Activated CD4-positive, alpha-beta T cell treated with anti-CD3 and anti-CD28 coated beads, Interleukin-2, amount 50 U/mL, for 16 hours (primary cell): Measurements from ENCODE around the gene ADGRD1.
A peak's percentile ranks its signal among the peaks of the same experiment; 100 is the strongest.

Experiments used
- DNase-seq: peaks from one replicate; pipeline ENCODE4 v3.0.0-alpha.2; 2020

The ADGRD1 gene

DNA sequence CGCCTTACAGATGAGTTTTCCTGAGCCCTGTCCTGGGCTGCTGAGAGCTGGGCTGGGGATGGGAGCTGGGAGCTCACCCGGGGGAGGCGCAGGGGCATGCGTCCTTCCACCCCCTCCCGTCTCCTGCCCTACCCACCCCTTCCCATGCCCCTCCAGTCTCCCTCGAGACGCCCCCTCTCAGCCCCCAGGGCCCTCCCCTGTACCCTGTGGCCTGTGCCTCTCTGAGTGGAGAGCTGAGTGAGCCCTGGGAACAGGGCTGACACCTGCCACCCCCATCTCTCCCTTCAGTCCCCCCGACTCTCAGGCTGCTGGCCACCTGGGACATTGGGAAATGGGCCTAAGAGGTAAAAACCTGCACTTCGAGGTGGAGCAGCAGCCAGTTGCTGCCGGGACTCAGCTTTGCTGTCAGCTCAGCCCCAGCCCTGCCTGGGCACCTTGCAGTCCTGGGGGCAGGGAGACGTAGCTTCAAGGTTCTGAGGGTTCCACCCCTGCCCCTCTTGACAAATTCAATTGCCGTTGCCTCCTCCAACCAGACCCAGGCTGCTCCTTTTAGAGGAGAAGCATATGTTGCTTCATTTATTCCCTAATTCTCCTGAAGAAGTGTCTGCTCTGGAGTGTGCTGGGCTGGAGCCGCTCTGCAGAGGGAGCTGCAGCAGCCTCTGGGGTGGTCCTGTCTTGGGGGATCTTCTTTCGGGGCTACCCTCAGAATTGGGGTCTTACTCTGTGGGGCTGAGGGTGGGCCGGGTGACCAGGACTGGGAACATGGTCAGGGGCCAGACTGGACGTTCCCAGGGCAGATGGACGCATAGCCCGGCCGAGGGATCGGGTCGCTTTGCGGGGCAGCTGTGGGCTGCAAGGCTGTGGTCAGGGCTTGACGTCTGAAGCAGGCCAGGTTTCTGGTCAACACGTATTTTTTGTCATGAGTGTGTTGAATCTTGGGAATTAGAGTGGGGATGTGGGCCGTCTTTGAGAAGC lies 141.4 kb downstream of the ADGRD1 start:
- DNase-seq: no peak

DNA sequence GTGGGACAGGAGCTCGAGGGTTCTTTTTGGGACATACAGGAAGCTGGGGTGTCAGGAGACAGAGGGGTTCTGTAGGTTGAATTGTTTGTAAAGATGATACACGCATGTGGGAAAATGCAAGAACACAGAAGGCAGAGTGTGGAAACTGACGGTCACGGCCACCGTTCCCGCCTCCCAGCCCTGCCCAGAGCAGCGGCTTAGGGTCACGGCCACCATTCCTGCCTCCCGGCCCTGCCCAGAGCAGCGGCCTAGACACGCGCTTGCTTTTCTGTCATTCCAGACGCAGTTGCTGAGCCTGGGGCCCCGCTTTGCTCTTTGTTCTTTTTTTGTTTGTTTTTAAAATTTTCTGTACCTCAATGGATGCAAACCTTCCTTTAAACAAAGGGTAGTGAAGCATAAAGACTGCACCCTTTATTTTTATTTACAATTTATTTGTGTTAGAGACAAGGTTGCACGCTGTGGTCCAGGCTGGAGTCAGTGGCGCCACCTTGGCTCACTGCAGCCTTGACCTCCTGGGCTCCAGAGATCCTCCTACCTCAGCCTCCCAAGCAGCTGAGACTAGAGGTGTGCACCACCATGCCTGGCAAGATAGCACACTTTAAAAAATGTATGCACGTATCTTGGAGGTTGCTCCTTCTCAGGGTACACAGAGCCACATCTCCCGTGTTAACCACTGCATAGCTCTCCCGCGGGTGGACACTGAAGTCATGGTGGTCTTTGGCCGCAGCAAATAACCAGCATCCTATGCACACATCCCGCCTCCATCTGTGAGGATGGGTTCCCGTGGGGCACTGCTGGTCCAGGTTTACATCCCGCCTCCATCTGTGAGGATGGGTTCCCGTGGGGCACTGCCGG lies 142.3 kb downstream of the ADGRD1 start:
- no peak for DNase-seq

DNA sequence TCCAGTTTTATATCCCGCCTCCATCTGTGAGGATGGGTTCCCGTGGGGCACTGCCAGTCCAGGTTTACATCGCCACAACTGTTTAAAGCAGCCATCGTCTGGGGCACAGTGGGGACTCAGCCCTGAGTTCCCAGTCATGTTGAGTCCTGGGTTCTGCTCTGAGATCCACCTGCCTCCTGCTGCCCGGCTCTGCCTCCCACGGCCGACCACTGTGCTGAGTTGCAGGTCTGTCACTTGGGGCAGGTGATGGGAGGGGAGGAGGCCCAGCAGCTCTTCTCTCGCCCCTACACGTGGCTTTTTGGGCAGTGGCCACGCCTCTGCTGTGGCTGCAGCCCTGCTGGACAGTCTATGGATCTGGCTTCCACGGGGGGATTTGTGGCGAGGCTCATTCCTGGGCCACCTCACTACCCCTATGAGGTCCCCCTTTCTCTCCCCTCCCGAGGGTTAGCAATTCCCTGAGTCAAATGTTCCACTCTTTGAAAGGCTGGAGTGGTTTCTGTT lies 143.0 kb downstream of the ADGRD1 start:
- DNase-seq: no peak

DNA sequence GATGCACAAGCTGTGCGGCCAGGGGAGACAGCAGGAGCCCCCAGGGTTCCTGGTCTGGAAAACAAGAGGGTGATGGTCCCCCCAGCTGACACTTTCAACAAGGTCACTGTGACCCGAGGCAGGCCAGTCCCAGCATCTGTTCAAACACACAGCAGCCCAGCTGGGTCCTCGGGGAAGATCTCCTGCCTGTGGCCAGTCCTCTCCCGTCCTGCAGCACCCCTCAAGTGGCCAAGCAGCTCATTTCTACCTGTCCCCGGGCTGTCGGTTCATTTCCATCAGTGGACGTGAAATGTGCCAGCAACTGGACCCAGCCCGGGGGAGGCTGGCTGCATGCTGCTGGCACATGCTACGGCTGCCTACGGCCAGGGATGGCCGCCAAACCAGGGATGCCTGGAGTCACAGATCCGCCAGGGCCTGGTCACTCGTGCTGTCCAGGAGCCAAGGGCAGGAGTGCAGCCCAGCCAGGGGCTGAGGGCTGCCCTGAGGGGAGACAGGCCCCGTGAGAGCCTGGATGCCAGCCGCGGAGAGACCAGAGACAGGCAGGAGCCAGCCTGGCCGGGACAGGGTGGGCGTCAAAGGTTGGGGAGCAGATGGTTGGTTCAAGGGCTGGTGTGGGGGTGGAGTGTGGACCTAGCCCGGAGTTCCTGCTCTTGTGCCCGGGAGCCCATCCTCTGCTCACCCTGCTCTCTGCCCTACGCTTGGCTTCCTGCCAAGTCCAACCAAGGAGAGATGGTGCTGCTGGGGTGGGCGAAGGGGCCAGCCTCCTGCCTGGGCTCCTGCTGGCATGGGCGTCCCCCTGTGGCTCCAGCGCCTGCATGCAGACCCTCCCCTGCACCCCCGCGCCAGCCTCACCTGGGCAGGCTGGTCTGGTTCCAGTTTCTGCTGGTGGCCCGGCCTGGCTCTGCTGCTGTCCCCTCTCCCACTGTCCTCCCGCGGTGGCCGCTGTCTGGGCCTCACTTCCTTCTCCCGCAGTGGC lies 143.8 kb downstream of the ADGRD1 start:
- no peak for DNase-seq

DNA sequence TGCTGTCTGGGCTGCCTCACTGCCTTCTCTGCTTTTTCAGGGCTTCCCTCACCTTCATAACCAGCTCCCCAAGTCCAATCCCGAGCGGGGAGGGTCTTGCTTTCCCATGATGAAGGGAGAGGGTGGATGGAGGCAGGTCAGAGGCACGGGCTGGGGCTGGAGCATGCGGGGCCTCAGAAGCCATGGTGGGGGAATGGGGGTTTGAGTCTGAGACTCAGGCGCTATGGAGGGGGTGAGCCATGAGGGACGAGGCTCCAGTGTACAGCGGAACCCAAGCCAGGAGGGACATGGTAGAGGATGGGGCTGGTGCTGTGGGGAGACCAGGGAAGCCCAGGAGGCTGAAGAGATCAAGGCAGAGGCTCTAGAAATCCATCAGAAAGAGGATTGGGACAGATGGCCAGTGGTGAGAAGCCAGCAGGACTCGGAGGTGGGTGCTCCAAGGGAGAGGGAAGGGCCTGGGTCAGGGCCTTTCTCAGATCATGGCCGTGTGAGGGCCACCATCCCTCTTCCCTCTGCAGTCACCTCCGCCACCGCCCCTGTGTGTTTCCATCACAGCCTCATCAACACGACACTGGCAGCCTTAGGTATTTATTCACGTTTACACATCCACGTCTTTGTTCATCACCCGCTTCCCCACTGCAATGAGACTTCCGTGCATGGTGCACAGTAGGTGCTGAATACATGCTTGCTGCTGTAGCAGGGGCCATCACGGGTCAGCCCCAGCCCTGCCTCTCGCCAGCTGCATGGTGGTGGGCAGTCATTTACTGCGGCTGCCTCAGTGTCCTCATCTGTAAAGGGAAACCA lies 144.7 kb downstream of the ADGRD1 start:
- DNase-seq: no peak

DNA sequence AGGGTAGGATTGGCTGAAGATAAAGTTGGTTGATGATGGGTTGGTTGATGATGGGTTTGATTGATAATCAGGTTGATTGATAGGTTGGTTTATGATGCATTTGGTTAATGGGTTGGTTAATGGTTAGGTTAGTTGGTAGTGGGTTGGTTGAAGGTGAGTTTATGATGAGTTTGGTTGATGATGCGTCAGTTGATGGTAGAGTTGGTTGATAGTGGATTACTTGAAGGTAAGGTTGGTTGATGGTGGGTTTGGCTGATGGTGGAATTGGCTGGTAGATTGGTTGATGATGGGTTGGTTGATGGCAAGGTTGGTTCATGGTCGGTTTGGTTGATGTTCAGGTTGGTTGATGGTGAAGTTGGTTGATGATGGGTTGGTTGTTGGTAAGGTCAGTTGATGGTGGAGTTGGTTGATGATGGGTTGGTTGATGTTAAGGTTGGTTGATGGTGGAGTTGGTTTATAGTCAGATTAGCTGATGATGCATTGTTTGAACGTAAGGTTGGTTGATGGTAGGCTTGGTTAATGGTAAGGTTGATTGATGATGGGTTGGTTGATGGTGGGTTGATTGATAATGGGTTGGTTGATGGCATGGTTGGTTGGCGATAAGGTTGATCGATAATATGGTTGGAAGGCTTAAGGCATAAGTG lies 146.4 kb downstream of the ADGRD1 start:
- DNase-seq: no peak

DNA sequence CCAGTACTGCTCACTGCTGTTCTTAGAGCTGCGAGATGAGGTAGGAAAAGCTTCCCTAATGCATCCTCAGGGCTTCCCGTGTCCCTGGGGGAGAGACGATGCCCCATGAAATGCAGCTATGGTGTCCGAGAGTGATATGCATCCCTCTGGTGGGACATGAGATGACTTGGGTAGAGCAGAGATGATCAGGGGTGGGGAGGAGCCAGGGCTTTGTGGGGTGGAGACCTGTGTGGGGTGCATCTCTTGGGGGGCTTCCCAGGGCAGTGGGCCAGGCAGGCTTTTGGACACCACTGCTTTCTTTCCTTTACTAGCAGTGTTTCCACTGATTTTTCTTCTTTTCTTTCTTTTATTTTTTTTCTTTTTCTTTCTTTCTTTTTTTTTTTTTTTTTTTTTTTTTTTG lies 147.3 kb downstream of the ADGRD1 start:
- DNase-seq: no peak

DNA sequence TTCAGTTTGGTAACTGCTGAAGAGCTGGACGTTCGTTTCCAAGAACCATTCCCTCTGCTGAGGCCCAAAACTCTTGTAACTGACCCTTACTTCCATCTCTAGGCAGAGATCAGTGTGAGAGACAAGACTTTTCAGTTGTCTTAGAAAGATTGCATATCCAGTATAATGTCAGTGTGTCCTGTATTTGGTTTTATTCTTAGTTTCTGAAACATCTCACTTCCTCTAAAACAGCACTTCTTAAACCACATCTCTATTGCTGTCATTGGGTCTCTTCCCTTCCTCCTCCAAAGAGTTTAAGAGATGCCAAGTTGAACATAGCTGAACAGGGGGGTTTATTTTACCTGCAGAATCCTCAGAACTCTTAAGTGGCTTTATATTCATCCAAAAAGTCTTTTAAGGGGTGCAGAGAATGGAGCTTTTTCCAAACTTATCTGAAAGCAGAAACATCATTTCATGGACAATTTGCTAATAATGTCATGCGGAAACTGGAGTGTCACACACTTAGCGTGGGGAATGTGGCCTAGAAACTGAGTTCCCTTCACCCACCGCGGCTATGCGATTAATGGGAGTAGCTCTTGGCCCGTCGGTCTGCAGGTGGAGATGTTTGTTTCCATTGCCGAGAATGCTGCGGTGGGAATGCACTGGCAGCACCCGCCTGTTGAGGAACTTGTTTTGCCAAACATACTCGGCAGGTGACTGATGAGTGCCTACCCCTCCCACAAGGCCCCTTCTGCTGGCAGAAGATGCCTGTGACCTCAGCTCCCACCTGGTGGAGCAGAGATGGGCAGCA lies 148.2 kb downstream of the ADGRD1 start:
- no peak for DNase-seq

DNA sequence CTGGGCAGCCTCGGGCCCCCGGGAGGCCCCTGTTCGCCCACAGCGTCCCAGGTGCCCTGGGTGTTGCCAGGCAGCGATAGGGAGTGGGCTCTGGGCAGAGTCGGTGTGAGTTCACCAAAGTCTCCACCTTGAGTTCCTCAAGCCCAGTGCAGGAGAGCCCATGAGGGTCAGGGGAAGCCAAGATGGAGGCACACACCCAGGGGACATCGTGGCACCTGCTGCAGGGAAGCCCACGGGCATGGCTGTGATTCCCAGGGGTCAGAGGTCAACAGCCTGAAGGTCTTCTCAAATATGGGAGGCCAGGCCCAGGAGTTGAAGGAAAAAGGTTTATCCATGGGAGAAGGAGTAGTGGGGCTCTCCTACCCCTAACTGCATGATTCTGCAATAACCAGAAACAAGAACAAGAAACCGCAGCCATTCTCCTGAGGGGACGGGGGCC lies 148.8 kb downstream of the ADGRD1 start:
- no peak for DNase-seq

DNA sequence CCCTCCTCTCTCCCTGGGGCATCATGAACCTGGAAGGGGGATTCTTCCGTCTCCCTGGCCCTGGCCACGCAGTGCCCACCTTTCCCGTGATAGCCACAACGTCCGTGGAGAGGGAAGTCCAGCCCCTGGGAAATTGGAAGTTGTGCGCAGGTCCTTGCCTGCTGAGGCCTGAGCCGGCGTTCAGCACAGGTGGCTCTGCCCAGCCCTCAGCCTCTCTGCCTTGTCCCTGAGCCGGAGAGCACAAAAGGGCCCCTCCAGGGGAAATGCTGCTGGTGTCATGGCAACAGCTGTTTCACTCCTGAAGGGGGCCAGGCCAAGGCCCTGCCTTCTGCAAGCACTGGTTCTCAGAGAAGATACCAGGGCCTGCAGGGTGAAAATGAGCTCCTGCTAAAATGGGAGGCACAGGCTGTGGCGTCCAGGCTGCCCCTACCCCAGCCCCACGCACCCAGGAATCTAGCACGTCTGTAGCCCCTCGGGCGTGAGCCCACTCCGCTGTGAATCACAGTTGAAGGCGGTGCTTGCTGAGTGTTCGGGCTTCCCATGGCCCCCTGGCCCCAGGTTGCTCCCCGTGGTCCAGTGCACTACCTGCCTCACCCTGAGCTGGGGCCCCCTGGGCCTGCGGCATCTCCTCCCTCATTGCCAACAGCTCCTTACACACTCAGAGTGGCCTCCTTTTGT lies 149.4 kb downstream of the ADGRD1 start:
- DNase-seq: no peak

DNA sequence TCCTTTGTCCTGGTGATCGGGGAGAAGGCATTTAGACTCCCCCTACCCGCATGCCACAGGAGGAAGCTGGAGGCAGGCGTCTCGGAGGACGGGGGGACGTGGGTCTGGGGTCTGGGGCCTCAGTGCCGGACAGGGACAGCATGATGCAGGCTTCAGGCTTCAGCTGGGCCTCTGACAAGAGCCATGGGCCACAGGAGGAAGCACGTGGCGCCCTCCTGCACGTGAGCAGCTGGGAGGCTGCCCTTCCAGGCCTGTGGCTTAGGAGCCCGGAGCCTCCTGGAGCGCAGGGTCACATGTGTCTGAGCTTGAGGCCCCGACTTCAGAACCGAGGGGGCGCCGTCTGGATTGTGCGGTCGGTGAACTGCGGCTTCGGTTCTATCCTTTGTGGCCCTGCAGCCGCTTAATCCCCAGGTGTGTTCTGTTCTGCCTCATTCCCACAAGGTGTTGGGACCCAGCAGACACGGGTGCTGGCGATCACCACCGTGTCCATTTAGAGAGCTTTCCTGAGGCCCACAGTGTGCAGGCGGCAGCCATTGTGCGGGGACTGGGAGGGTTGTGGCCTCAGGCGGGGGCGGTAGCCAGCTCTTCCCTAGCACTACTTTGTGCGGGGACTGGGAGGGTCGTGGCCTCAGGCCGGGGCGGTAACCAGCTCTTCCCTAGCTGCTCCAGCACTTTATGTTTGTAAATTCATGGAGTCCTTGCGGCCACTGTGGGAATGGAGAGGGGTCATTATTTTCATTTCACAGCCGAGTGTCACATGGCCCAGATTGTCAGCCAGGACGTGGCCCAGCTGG lies 150.2 kb downstream of the ADGRD1 start:
- no peak for DNase-seq

DNA sequence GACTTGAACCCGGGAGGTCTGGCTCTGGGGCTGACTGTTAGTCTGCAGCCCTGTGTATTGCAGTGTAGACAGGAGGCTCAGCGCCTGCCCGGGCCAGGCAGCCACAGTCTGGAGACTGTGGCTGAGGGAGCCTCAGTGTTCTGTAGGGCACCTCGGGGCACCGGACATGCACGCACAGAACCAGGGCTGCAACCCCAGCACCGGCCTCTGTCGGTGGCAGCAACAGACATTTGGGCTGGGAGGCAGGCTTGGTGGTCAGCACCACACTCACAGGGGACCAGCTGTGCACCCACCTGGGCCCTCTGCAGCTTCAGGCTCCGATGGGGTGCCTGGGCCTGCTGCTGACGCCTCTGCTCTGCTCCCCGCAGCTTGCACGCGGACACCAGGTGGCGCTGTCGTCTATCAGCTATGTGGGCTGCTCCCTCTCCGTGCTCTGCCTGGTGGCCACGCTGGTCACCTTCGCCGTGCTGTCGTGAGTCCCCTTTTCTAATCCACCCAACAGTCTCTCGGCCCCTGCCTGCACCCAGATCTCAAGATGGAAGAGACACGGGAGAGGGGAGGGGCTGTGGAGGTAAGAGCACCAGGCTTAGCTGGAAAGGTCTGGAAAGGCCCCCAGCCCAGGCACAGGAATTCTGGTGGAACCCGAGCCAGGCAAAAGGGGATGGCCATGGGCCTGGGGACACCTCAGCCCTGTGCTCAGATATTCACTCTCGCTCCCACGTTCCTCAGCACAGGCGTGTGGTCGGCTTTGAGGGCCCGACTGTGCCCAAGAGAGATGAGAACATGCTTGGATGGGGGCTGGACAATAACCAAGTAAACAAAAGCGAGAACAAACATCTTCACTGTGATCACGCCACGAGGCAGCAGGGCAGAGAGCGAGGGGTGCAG lies 151.0 kb downstream of the ADGRD1 start:
- DNase-seq: peak; percentile 84

DNA sequence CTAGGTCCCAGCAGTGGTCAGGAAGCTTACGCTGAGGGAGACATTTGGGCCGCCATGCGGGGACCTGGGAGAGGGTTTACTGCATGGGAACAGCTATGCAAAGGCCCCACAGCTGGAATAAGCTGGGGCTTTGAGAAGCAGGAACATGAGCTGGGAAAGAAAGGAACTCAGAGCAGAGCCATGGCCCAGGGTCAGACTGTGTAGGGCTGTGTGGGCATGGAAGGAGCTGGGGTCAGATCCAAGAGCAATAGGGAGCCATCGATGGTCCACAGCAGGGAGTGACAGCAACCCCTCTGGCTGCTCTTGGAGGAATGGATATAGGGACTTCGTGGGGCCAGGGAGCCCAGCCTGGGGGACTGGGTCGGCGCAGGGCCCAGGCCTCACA lies 151.6 kb downstream of the ADGRD1 start:
- no peak for DNase-seq

DNA sequence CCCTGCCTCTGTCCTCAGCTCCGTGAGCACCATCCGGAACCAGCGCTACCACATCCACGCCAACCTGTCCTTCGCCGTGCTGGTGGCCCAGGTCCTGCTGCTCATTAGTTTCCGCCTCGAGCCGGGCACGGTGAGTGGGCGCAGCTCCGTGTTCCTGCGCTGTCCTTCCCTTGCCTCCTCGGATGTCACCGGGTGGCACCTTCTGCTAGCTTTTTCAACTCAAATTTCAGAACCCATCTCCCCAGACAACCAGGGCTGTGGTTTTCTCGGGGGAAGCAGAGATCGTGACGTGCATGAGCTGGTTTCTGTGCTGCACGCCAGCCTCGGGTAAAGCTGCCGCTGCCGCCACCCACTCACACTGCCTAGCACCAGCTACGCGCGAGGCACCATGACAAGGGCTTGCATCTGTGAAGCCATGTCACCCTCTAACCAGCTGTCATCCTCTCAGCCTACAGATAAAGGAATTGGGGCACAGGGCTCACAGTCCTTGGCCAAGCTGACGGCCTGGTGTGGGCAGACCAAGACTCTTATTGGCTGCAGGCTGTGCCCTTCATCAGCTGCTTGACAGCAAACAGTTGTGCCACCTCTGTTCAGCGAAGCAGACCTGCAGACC lies 152.1 kb downstream of the ADGRD1 start:
- DNase-seq: peak; percentile 63

DNA sequence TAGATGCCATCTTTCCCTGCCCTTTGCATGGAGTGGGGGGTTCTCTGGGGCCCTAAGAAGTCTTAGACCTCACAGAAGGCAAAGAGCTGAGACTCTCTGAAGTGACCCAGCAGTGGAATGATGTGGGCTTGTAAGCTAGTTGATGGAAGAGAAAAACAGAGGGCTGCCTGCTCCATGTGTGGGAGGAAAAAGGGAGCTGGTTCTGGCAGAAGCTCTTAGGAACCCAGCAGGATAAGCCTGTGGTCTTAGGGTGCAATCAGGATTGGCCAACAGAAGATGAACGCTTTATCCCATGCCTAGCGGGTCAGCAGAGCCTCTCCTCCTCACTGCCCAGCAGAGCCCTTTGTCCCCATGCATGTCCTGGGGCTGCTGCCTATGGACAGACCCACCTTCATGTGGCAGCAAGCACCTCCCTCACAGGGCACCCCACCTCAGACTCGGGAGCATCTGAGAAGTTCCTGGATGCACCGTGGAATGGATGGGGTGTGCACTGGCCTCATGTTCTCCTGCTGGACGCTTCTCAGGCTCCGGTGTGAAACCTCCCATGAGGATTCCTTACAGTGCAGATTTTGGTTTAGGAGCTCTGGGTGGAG lies 152.7 kb downstream of the ADGRD1 start:
- no peak for DNase-seq

DNA sequence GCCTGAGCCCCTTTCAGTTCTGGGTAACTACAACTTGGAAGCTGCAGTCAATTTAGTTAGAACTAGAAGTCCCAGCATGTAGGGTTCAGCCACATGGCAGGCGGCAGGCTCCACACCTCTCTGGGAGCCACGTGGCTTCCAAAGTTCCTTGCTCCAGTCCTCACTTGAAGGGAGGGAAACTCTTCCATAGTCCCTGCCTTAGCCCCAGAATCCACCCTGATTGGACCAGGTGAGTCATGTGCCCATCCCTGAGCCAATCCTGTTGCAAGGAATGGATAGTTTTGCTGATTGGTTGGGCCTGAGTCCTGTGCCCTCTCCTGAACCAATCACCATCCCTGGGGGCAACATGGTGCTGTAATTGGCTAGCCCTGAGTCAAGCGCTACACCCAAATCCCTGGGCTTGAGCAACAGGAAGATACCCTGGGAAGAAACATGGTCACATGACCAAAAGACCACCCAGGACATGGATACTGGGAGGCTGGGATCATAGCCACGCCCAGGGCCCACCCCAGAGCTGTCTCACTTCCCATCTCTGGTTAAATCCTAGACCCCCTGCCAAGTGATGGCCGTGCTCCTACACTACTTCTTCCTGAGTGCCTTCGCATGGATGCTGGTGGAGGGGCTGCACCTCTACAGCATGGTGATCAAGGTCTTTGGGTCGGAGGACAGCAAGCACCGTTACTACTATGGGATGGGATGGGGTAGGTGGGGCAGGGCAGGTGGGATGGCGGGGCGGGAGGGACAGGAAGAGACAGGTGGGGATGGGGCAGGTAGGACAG lies 154.7 kb downstream of the ADGRD1 start:
- no peak for DNase-seq
